Retinal pigment epithelial cell (primary cell): ENCODE results near the gene CDK17.
"Not testable (repeated sequence)": the region's sequence is repeated elsewhere in the genome, so short reads cannot be mapped to it uniquely, and the experiment has no call there.

Experiments used
- DNase-seq: peaks from one replicate; pipeline ENCODE4 v3.0.0-alpha.2; 2010; ENCODE audit warnings: low read depth
- H3K4me3 ChIP-seq: 2 replicates; pipeline ENCODE4 v1.5.1; 2011; ENCODE audit warnings: mild to moderate bottlenecking, low read length, control low read depth, moderate library complexity
- TF ChIP-seq, protein P1 (sequence below): conservative IDR thresholded peaks from 2 replicates; pipeline ENCODE4 v1.5.1; 2011; ENCODE audit warnings: low read depth, low read length, control low read depth, inconsistent platforms

Gene CDK17

GRCh38 chr12:96419576-96420276 is 19.5 kb upstream of the CDK17 start:
- TF ChIP-seq, protein P1, sequence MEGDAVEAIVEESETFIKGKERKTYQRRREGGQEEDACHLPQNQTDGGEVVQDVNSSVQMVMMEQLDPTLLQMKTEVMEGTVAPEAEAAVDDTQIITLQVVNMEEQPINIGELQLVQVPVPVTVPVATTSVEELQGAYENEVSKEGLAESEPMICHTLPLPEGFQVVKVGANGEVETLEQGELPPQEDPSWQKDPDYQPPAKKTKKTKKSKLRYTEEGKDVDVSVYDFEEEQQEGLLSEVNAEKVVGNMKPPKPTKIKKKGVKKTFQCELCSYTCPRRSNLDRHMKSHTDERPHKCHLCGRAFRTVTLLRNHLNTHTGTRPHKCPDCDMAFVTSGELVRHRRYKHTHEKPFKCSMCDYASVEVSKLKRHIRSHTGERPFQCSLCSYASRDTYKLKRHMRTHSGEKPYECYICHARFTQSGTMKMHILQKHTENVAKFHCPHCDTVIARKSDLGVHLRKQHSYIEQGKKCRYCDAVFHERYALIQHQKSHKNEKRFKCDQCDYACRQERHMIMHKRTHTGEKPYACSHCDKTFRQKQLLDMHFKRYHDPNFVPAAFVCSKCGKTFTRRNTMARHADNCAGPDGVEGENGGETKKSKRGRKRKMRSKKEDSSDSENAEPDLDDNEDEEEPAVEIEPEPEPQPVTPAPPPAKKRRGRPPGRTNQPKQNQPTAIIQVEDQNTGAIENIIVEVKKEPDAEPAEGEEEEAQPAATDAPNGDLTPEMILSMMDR = no peak
- no peak for DNase-seq
- no peak overlapping the region for H3K4me3 ChIP-seq

DNA sequence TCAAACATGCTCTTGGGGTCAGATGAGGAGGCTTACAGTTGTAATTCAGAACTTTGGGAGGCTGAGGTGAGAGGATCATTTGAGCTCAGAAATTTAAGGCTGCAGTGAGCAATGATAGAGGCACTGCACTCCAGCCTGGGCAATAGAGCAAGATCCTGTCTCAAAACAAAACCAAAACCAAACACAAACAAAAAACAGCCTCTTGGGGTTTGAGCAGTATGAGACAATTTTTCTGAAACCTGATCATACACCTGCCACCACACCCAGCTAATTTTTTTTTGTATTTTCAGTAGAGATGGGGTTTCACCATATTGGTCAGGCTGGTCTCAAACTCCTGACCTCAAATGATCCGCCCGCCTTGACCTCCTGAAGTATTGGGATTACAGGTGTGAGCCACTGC is 17.4 kb upstream of the CDK17 start:
- DNase-seq, H3K4me3 ChIP-seq: not testable (repeated sequence)

DNA sequence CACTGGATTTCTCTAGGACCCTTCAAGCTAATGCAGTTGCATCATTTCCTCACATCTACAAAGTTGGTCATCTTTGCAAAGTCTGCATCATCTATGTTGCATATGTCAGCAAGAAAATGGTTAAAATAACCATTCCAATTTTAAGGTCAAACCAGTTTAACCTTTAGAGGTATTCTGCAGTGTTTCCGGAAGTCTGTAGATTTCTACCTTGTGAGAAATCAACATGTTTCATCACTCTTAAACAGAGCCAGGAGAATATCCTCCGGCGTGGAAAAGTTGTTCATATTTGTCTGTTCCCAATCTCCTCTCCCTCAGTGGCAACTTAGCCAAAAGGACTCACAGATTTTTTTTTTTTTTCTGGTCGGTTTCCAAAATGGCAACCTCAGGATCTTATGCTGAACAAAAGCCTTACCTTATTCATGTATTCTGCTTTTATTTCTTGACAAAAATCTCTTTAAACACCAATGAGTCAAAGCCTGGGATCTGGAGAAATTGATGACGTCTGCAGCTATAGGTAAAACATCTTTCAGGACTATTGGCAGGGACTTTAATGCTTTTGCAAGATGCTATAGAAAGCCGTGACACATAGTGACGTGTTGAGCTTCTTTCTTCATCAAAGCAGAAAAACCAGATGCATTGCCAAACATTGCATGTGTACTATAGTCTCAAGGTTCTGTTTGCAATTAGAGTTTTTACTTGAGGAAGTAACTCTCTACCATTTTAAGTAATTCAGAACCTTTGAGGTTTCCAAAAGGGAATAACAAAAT is 16.0 kb upstream of the CDK17 start:
- H3K4me3 ChIP-seq = no peak overlapping the region
- no peak for DNase-seq
- TF ChIP-seq, protein P1 = no peak

DNA sequence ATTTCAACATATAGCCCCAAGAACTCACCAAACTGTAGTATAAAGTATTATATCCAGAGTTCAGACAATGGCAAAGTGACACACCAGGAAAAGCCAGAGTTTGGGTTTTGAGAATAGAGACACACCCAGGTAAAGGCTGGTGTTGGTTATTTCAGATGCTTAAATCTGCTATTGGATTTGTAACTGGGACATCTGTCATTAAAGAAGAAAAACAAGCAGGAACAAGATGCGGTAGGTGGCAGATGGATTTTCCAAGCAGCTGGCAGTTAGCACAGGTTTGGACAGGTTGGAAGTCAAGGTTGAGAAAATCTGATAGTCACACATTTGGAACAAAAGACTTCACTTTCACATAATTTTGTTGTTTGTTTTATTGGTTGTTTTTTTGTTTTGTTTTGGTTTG is 14.4 kb upstream of the CDK17 start:
- TF ChIP-seq, protein P1 = no peak
- DNase-seq = no peak
- H3K4me3 ChIP-seq = no peak overlapping the region

DNA sequence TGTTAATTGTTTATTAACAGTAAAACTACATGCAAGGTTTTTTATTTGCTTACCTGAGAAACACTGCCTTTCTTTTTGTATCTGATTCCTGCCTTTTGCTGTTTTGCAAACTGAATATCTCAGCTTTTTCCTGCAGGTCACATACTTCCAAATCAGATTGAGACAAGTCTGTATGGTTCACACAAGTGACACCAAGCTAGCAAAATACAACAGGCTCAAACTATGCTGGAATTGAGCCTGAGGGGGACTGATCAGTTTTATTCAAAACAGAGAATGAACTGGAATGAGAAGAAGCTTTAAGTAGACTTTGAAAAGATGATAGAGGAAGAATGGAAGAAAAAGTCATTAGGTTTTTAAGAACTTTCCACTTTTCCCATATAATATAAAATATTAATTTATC is 12.2 kb upstream of the CDK17 start:
- TF ChIP-seq, protein P1 = no peak
- H3K4me3 ChIP-seq = no peak overlapping the region
- no peak for DNase-seq

- TF ChIP-seq, protein P1 = no peak
- no peak overlapping the region for H3K4me3 ChIP-seq
- no peak for DNase-seq
Measured at GRCh38 chr12:96409731-96410130, 9.5 kb upstream of the CDK17 start.

GRCh38 chr12:96408993-96409392 is 8.8 kb upstream of the CDK17 start:
- DNase-seq = no peak
- no peak overlapping the region for H3K4me3 ChIP-seq
- TF ChIP-seq, protein P1 = no peak

DNA sequence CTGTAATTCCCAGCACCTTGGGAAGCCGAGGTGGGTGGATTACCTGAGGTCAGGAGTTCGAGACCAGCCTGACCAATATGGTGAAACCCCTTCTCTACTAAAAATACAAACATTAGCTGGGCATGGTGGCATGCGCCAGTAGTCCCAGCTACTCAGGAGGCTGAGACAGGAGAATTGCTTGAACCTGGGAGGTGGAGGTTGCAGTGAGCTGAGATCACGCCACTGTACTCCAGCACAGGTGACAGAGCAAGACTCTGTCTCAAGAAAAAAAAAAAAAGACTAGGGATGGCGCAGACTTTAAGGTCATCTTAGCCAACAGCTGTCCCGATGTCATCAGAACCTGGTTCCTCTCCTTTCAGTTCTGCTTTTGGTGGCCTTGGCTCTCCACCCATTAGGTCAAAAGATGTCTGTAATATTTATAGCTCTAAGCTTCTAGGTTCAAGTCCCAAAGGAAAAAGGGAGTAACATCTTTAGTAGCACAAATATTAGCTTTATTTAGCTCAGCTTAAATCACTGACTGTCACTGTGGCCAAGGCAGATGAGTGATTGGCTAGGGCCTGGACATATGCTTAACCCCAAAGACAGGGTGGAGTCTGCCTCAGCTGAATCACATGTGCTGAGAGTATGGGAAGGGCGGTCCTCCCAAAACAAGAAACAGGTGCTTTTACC is 7.3 kb upstream of the CDK17 start:
- H3K4me3 ChIP-seq, DNase-seq: not testable (repeated sequence)
